HCEC 1CT (cell line): ENCODE results near the gene TXNL4A.
"Not testable (repeated sequence)": the region's sequence is repeated elsewhere in the genome, so short reads cannot be mapped to it uniquely, and the experiment has no call there.

Source experiments
- DNase-seq: peaks from one replicate; pipeline ENCODE4 v3.0.0-alpha.2; 2017

Gene TXNL4A

GRCh38 chr18:79988451-79989194 lies at the start of gene TXNL4A:
Gene TXNL4A (minus strand): TSS chr18:79988563. CDS start chr18:79988392, 171 bp downstream.
- DNase-seq: peak; percentile 87

GRCh38 chr18:80037300-80037699 lies 48.9 kb upstream of the TXNL4A start:
- DNase-seq: no peak

- DNase-seq: no peak
Observed at GRCh38 chr18:80035997-80036396, 47.6 kb upstream of the TXNL4A start.

- DNase-seq: peak; percentile 5
Observed at GRCh38 chr18:80034852-80035406, 46.6 kb upstream of the TXNL4A start.

- DNase-seq: peak; percentile 97
Observed at GRCh38 chr18:80034068-80034851, 45.9 kb upstream of the TXNL4A start, which contains the start of gene RBFA. Gene RBFA (plus strand): TSS chr18:80034434. CDS start chr18:80034496, 62 bp downstream.

GRCh38 chr18:80033181-80034067 lies 45.1 kb upstream of the TXNL4A start:
- DNase-seq: no peak

- DNase-seq: no peak
Observed at GRCh38 chr18:80029690-80030089, 41.3 kb upstream of the TXNL4A start.

GRCh38 chr18:80027719-80028118 lies 39.4 kb upstream of the TXNL4A start:
- peak; percentile 90 for DNase-seq

GRCh38 chr18:80026363-80026762 lies 38.0 kb upstream of the TXNL4A start:
- no peak for DNase-seq

GRCh38 chr18:80023173-80023572 lies 34.8 kb upstream of the TXNL4A start:
- no peak for DNase-seq

- DNase-seq: no peak
Observed at GRCh38 chr18:80022613-80023012, 34.2 kb upstream of the TXNL4A start.

- DNase-seq: no peak
Observed at GRCh38 chr18:80012714-80013113, 24.4 kb upstream of the TXNL4A start.

- DNase-seq: not testable (repeated sequence)
Observed at GRCh38 chr18:80011496-80012137, 23.3 kb upstream of the TXNL4A start.

GRCh38 chr18:80010551-80010906 lies 22.2 kb upstream of the TXNL4A start:
- DNase-seq: peak; percentile 26

- DNase-seq: peak; percentile 97
Observed at GRCh38 chr18:80009661-80010550, 21.5 kb upstream of the TXNL4A start.

- no peak for DNase-seq
Observed at GRCh38 chr18:80006724-80007123, 18.4 kb upstream of the TXNL4A start.

GRCh38 chr18:80004600-80005342 lies 16.4 kb upstream of the TXNL4A start:
- no peak for DNase-seq

- no peak for DNase-seq
Observed at GRCh38 chr18:80002468-80002867, 14.1 kb upstream of the TXNL4A start.

- DNase-seq: no peak
Observed at GRCh38 chr18:80000877-80001276, 12.5 kb upstream of the TXNL4A start.

- not testable (repeated sequence) for DNase-seq
Observed at GRCh38 chr18:79999701-80000100, 11.3 kb upstream of the TXNL4A start.
